GF-D8 (cell line): Measurements from ENCODE around the gene TNFRSF25.

Source experiments
- DNase-seq: peaks from one replicate; lab custom pipeline; 2025; lab: John Stamatoyannopoulos, UW

Gene TNFRSF25

GRCh38 chr1:6488602-6489382, 22.8 kb upstream of the TNFRSF25 start:
- no peak for DNase-seq

- DNase-seq: no peak
These were observed 22.0 kb upstream of the TNFRSF25 start for GRCh38 chr1:6487804-6488484.

DNA sequence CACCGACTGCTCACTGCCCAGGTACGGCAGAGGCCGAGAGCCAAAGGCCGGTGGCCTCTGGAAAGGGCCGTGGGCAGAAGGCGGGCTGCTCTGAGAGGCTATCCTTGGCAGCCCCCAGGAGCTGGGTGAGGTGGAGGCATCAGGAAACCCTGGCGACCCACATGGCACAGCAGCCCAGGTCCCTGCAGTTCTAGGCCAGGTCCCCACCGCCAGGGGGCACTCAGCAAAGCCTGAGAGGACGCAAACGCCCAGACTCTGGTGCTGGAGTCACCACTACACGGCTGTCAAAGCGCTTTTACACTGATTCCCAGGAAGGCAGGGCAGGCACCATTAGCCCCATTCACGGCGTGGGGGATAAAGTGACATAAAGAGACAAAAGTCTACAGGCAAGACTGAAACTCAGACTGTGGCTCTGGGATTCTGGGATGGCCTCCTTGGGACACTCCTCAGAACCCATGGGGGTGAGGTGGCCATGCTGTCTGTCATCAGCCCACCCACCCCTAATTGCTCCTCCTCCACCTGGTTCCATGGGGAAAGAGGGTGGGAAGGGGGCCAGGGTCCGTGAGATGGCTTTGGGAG, 20.5 kb upstream of the TNFRSF25 start:
- peak; percentile 22 for DNase-seq

GRCh38 chr1:6485168-6486101, 19.5 kb upstream of the TNFRSF25 start:
- no peak for DNase-seq

GRCh38 chr1:6484826-6485167, 18.8 kb upstream of the TNFRSF25 start:
- DNase-seq: no peak

DNA sequence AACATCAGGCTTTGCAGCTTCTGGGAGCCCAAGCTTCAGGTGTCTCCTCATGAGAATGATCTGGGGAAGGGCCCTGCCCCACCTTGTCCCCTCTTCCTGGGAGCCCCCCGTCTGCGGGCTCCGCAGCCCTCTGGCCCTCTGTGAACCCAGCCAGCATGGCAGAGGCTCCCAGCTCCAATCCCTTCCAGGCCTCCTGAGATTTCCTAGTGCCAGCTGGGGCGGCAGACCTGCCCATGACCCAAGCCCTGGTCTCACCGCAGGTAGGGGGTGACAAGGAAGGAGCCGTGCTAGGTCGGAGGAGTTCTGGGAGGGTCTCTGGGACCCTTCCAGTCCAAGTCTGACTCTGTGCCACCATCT, 17.8 kb upstream of the TNFRSF25 start:
- DNase-seq: no peak

- DNase-seq: no peak
These were observed 17.2 kb upstream of the TNFRSF25 start for GRCh38 chr1:6483017-6483760.

- DNase-seq: no peak
These were observed 15.8 kb upstream of the TNFRSF25 start for GRCh38 chr1:6481820-6482219.

GRCh38 chr1:6477039-6477820, 11.3 kb upstream of the TNFRSF25 start:
- DNase-seq: no peak

- DNase-seq: no peak
These were observed 10.5 kb upstream of the TNFRSF25 start for GRCh38 chr1:6476483-6476882.

DNA sequence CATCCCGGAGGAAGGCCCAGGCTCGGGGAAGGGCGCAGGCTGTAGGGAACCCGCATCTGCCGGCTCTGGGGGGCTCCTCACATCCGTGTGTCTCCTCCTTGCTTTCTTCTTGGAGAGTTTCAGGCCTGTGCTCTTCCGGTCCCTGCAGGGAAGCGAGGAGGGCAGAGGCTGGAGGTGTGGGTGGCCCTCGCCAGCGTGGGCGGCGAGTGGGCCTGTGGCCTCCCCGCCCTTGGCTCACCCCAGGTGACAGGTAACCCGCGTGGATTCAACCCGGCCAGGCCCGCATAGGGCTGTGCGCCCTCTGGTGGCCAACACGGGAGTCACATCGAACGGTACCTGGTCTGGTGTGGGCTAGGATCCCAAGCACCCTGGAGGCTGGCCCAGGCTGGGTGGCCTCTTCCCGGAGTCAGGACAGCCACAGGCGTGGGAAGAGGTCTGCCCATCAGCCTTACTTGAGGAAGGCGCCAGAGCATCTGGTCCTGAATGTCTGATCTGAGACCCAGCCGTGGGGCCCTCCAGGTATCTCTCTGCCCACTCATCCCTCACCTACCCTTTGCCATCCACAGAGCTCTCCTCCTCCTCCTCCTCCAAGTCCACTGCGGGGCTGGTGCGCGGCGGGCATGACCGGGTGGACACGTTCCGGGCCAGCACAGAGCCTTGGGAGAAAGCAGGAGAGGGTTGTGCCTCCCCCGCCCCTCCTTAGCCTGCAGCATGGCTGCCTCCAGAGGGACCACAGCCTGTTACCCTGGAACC, 9.6 kb upstream of the TNFRSF25 start:
- DNase-seq: no peak

DNA sequence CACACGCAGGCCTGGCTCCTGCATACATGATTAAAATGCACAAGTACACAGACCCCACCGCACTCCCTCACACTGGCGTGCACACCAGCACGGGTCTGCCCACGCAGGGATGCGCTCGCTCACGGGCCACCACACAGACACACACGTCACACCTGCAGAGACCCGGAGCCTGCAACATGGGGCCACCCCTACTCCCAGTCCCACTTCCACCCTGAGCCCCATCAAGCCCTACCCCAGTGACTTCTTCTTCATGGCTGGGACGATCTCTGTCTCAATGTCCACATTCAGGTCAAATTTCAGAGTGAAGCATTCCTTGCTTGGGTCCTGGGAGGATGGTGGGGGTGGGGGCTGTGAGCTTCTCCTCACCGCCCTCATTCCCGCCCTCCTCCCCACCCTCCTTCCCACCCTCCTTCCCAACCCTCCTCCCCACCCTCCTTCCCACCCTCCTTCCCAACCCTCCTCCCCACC, 8.9 kb upstream of the TNFRSF25 start:
- no peak for DNase-seq

DNA sequence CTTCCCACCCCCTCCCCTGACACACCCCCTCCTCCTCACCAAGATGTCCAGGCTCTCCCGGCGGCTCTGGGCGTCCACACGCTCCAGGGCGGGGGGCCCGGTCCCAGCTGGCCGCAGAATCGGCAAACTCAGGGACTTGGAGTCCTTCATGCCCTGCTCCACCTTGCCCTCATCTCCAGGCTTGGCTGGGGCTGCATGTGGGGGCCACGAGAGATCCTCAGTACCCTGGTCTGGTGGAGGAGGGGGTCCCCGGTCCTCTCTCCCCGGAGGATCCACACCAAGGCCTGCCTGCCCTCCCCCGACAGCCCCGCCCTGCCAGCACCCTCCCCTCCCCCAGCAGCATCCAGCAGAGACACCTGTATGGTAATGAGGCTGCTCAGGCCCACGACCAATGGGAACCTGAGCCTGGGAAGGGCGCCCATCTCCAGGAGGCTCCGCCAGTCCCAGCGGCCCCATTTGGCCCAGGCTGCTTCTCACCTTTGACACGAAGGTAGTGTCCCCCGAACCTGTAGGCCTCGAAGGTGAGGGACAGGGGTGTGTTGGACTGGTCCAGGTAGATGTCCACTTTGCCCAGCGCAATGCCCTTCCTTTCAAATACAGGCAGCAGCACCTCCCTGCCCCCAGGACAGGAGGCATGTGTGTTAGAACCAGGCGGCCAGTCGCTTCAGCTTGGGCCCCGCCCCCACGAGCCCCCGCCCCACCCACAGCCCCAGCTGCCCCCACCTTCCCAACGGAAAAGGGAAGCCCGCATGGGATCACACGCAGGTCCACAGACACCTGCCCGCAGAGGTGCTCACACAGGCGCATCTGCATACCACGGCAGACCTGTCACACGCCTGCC, 8.2 kb upstream of the TNFRSF25 start:
- DNase-seq: no peak

- DNase-seq: no peak
These were observed 7.2 kb upstream of the TNFRSF25 start for GRCh38 chr1:6473156-6473555.

GRCh38 chr1:6472391-6472790, 6.4 kb upstream of the TNFRSF25 start:
- no peak for DNase-seq

DNA sequence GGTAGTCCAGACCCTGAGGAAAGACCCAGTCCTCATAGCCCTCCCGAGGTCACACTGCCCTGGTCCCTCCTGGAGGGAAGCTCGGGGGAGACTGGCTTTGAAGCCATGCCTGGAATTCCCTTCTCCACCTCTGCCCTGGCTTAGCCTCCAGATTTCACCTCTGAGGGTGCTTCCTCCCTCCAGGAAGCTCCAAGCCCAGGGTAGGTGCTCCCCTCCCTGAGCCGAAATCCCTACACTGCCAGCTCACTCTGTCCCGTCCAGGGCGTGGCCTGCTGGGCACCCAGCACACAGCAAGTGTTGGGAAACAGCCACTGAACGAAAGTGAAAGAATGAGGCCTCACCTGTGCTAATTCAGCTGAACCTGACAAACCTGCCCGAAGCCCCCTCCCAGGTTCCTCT, 6.0 kb upstream of the TNFRSF25 start:
- DNase-seq: no peak

DNA sequence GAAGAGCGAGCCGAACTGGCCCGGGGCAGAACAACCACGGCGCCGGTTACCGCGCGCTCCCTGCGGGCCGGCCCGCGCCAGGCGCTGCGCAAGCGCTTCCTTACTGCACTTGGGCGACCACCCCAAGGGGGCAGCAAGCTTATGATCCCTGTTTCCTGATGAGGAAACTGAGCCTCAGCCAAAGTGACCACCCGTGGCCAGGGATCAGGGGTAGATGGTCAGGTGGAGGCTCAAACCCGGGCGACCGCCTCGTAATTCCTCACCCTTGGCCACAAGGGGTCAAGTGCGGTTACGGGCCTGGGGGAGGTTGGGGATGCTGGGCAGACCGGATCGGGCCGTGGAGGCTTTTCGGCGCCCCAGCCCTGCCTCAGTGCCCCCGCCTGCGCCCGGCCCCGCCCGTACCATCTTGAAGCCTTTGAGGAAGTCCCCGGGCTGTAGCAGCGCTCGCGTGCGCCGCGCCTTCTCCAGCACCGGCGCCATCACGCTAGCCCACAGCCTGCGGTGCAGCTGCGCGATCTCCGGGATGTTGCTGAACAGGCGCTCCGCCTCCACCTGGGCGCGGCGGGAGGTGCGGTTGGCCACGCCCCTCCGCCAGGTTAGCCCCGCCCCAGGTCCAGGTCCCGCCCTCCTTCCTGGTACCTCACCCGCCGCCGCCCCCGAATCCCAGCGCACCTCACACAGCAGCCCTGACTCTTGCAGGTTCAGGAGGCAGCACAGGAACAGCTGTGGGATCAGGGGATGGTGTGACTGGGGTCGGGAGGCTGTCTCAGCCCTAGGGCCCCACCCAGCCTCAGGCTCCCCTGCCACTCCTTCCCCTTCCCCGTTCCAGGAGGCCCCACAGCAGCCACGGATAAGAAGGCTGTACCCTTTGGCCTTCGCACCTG, 5.4 kb upstream of the TNFRSF25 start:
- no peak for DNase-seq
